Measurements from ENCODE around the gene RPL37A. TPM values are rescaled to one million over a fixed set of nuclear protein-coding genes. Genes with fewer than 3 reads are reported as not detected.

RPL37A gene
- total RNA-seq: 1,000 to 10,000 TPM in 6 of 9 donors, 100 to 1,000 TPM in 3; 673 to 4,521 (median 2,319) TPM
- polyA plus RNA-seq: 1,000 to 10,000 TPM; 1,765 to 3,364 (median 2,278) TPM
- long read RNA-seq, donor 1, transcript RPL37A-210 (4 exons, 3,647 nt): major isoform, 1,128 of 1,432 reads
- long read RNA-seq, donor 1, transcript RPL37A-209 (3 exons, 1,701 nt): minor isoform, 15 of 1,432 reads
- long read RNA-seq, donor 1, transcript RPL37A-208 (2 exons, 2,225 nt): minor isoform, 5 of 1,432 reads
- long read RNA-seq, donor 1, transcript RPL37A-201 (3 exons, 742 nt): minor isoform, 203 of 1,432 reads
- long read RNA-seq, donor 1, partial matches to known transcripts: 33 of 1,432 reads
- long read RNA-seq, donor 1, other reads (novel, unspliced or antisense): 43 of 1,432 reads
- long read RNA-seq, donor 2, transcript RPL37A-210 (4 exons, 3,647 nt): major isoform, 812 of 1,012 reads
- long read RNA-seq, donor 2, transcript RPL37A-208 (2 exons, 2,225 nt): minor isoform, 6 of 1,012 reads
- long read RNA-seq, donor 2, transcript RPL37A-201 (3 exons, 742 nt): minor isoform, 136 of 1,012 reads
- long read RNA-seq, donor 2, transcript RPL37A-209 (3 exons, 1,701 nt): minor isoform, 7 of 1,012 reads
- long read RNA-seq, donor 2, partial matches to known transcripts: 24 of 1,012 reads
- long read RNA-seq, donor 2, other reads (novel, unspliced or antisense): 22 of 1,012 reads
- long read RNA-seq, donor 3, transcript RPL37A-210 (4 exons, 3,647 nt): major isoform, 557 of 800 reads
- long read RNA-seq, donor 3, transcript RPL37A-201 (3 exons, 742 nt): minor isoform, 166 of 800 reads
- long read RNA-seq, donor 3, transcript RPL37A-209 (3 exons, 1,701 nt): minor isoform, 9 of 800 reads
- long read RNA-seq, donor 3, transcript RPL37A-207 (2 exons, 2,082 nt): minor isoform, 5 of 800 reads
- long read RNA-seq, donor 3, partial matches to known transcripts: 41 of 800 reads
- long read RNA-seq, donor 3, other reads (novel, unspliced or antisense): 19 of 800 reads
- long read RNA-seq, donor 4, transcript RPL37A-210 (4 exons, 3,647 nt): major isoform, 1,147 of 1,227 reads
- long read RNA-seq, donor 4, transcript RPL37A-201 (3 exons, 742 nt): minor isoform, 69 of 1,227 reads
- long read RNA-seq, donor 4, partial matches to known transcripts: 1 of 1,227 reads
- long read RNA-seq, donor 4, other reads (novel, unspliced or antisense): 10 of 1,227 reads
- long read RNA-seq, donor 5, transcript RPL37A-201 (3 exons, 742 nt): minor isoform, 25 of 553 reads
- long read RNA-seq, donor 5, transcript RPL37A-210 (4 exons, 3,647 nt): major isoform, 516 of 553 reads
- long read RNA-seq, donor 5, partial matches to known transcripts: 8 of 553 reads
- long read RNA-seq, donor 5, other reads (novel, unspliced or antisense): 2 of 553 reads
- long read RNA-seq, donor 6, transcript RPL37A-201 (3 exons, 742 nt): minor isoform, 67 of 1,559 reads
- long read RNA-seq, donor 6, transcript RPL37A-210 (4 exons, 3,647 nt): major isoform, 1,474 of 1,559 reads
- long read RNA-seq, donor 6, partial matches to known transcripts: 2 of 1,559 reads
- long read RNA-seq, donor 6, other reads (novel, unspliced or antisense): 16 of 1,559 reads
- long read RNA-seq, donor 7, transcript RPL37A-209 (3 exons, 1,701 nt): minor isoform, 7 of 970 reads
- long read RNA-seq, donor 7, transcript RPL37A-210 (4 exons, 3,647 nt): major isoform, 727 of 970 reads
- long read RNA-seq, donor 7, transcript RPL37A-201 (3 exons, 742 nt): minor isoform, 171 of 970 reads
- long read RNA-seq, donor 7, partial matches to known transcripts: 44 of 970 reads
- long read RNA-seq, donor 7, other reads (novel, unspliced or antisense): 18 of 970 reads
- long read RNA-seq, donor 8, transcript RPL37A-201 (3 exons, 742 nt): minor isoform, 166 of 1,118 reads
- long read RNA-seq, donor 8, transcript RPL37A-209 (3 exons, 1,701 nt): minor isoform, 14 of 1,118 reads
- long read RNA-seq, donor 8, transcript RPL37A-210 (4 exons, 3,647 nt): major isoform, 861 of 1,118 reads
- long read RNA-seq, donor 8, partial matches to known transcripts: 31 of 1,118 reads
- long read RNA-seq, donor 8, other reads (novel, unspliced or antisense): 40 of 1,118 reads
- long read RNA-seq, donor 9, transcript RPL37A-201 (3 exons, 742 nt): minor isoform, 227 of 986 reads
- long read RNA-seq, donor 9, transcript RPL37A-208 (2 exons, 2,225 nt): minor isoform, 7 of 986 reads
- long read RNA-seq, donor 9, transcript RPL37A-209 (3 exons, 1,701 nt): minor isoform, 14 of 986 reads
- long read RNA-seq, donor 9, transcript RPL37A-210 (4 exons, 3,647 nt): major isoform, 668 of 986 reads
- long read RNA-seq, donor 9, partial matches to known transcripts: 47 of 986 reads
- long read RNA-seq, donor 9, other reads (novel, unspliced or antisense): 18 of 986 reads
- long read RNA-seq, donor 10, transcript RPL37A-210 (4 exons, 3,647 nt): major isoform, 191 of 325 reads
- long read RNA-seq, donor 10, transcript RPL37A-201 (3 exons, 742 nt): minor isoform, 92 of 325 reads
- long read RNA-seq, donor 10, partial matches to known transcripts: 34 of 325 reads
- long read RNA-seq, donor 10, other reads (novel, unspliced or antisense): 0 of 325 reads

GRCh38 chr2:216498379-216499352 is at the start of gene RPL37A:
Gene RPL37A (plus strand): TSS chr2:216498844. CDS start chr2:216498875, 31 bp downstream.
- no peaks in the 10 kb centered on the region for H3K9me3 ChIP-seq (replicated peaks in 1 of 3)
- H3K36me3 ChIP-seq (replicated peaks in 1 of 2): peaks cover 0 to 40% of the 10 kb centered on the region in 2 donors
- peak within 1 kb of the TSS; percentile 47 to 90 (median 71) for H3K27ac ChIP-seq
- DNase-seq: peak; percentile 93 to 96 (median 94)
- H3K27me3 ChIP-seq: no peaks in the 10 kb centered on the region
- intact Hi-C loops (cut with DNase I): no loop called here
- H3K4me3 ChIP-seq: peak within 1 kb of the TSS; percentile 51 to 91 (median 70)
- peaks cover 25 to 50% of the 10 kb centered on the region in 2 donors for H3K4me1 ChIP-seq (replicated peaks in 1 of 2)
- TF ChIP-seq CTCF (IDR thresholded peaks at IDR 0.05) (no peak), POLR2A (IDR thresholded peaks at IDR 0.05) (peak; percentile 88)
- WGBS, 4 donors: 1% methylated on average over 47 to 54 of the region's 54 CpGs

DNA sequence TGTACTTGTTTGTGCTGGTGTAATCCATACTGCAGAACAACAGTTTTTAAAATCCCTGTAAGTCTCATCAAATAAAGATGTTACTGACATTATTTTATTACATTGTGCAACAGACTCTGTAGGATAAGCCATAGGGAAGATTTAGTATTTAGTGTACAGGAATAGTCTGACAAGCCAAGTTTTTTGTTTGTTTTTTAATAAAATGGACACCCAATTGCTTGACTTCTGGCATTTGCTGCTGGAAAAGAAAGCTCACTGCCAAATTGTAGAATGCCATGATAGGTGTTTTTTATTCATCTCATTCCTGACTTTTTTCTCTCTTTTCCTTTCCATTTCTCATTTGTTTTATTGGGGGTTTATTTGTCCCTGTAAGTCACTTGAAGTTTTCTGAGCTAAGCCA is 48.3 kb upstream of the RPL37A start:
- TF ChIP-seq CTCF (IDR thresholded peaks at IDR 0.05) (no peak), POLR2A (IDR thresholded peaks at IDR 0.05) (no peak)
- Histone ChIP-seq H3K4me1 (replicated peaks in 1 of 2) (no peaks in the 10 kb centered on the region), H3K4me3 (no peak overlapping the region), H3K36me3 (replicated peaks in 1 of 2) (peaks cover 0 to 68% of the 10 kb centered on the region in 2 donors), H3K9me3 (replicated peaks in 1 of 3) (no peaks in the 10 kb centered on the region), H3K27ac (no peak overlapping the region), H3K27me3 (no peaks in the 10 kb centered on the region)
- no peak for DNase-seq
- intact Hi-C loops (cut with DNase I): no loop called here

All from adrenal gland (tissue), 19 donors.